ENCODE data around the gene AGO4.

DNA sequence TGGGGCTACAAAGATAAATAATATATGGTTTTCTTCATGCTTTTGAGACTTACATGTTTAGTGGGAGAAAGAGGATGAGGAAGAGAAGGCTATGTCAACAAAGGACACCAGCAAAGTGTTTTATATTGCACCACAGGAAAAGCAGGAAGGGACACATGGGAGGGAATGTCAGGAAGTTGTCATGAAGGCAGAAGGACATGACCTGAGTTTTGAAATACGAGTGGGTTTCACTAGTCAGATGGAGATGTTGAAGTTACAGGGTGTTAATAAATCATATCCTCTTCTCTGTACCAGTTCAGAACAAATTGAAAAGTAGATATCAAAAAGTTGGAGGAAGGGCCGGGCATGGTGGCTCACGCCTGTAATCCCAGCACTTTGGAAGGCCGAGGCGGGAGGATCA lies 57.0 kb downstream of the AGO4 start:
- no peak for TF ChIP-seq POLR2AphosphoS5 (IDR thresholded peaks at IDR 0.05; ENCODE audit: low read depth, low read length)
- TF ChIP-seq, protein P1, sequence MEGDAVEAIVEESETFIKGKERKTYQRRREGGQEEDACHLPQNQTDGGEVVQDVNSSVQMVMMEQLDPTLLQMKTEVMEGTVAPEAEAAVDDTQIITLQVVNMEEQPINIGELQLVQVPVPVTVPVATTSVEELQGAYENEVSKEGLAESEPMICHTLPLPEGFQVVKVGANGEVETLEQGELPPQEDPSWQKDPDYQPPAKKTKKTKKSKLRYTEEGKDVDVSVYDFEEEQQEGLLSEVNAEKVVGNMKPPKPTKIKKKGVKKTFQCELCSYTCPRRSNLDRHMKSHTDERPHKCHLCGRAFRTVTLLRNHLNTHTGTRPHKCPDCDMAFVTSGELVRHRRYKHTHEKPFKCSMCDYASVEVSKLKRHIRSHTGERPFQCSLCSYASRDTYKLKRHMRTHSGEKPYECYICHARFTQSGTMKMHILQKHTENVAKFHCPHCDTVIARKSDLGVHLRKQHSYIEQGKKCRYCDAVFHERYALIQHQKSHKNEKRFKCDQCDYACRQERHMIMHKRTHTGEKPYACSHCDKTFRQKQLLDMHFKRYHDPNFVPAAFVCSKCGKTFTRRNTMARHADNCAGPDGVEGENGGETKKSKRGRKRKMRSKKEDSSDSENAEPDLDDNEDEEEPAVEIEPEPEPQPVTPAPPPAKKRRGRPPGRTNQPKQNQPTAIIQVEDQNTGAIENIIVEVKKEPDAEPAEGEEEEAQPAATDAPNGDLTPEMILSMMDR (IDR thresholded peaks at IDR 0.05 in 2 of 3, conservative IDR thresholded peaks at IDR 0.05 in 1 of 3; ENCODE audit: borderline replicate concordance in 1 of 3, insufficient read depth in 1 of 3, low read depth in 2 of 3, low read length in 2 of 3) = no peak
- no peak for TF ChIP-seq ZFX (IDR thresholded peaks at IDR 0.05)
- TF ChIP-seq POLR2A (IDR thresholded peaks at IDR 0.05; ENCODE audit: borderline replicate concordance, extremely low read depth, insufficient read depth, insufficient read length) = no peak
- TF ChIP-seq CEBPB (IDR thresholded peaks at IDR 0.05; ENCODE audit: low read depth) = no peak
- TF ChIP-seq ZNF274 (IDR thresholded peaks at IDR 0.05; ENCODE audit: low read depth, low read length) = no peak
- TF ChIP-seq EZH2 (IDR thresholded peaks at IDR 0.05) = no peak
